SK-N-SH treated with all-trans-retinoic acid at 6 μM for 48 hours (cell line): Measurements from ENCODE around the gene BOD1L1.

Source experiments
- GLIS3 ChIP-seq: fragments of 250-450 bp; sonication (Bioruptor Pico); IDR thresholded peaks from 2 replicates; pipeline ENCODE4 v1.5.0; 2020; ENCODE audit warnings: mild to moderate bottlenecking, moderate library complexity
- RARB ChIP-seq: fragments of 250-450 bp; sonication (Bioruptor Pico); IDR thresholded peaks from 2 replicates; pipeline ENCODE4 v1.8.0; 2021; ENCODE audit warnings: mild to moderate bottlenecking, moderate library complexity
- TCF4 ChIP-seq: fragments of 250-450 bp; sonication (Bioruptor Pico); IDR thresholded peaks from 2 replicates; pipeline ENCODE4 v1.8.0; 2021; ENCODE audit warnings: mild to moderate bottlenecking, moderate library complexity, borderline replicate concordance
- TOX ChIP-seq: fragments of 250-450 bp; sonication (Bioruptor Pico); IDR thresholded peaks from 2 replicates; pipeline ENCODE4 v1.8.0; 2021; ENCODE audit warnings: mild to moderate bottlenecking, moderate library complexity, borderline replicate concordance
- ZC3H10 ChIP-seq: fragments of 250-450 bp; sonication (Bioruptor Pico); IDR thresholded peaks from 2 replicates; pipeline ENCODE4 v1.5.1; 2021; ENCODE audit warnings: mild to moderate bottlenecking, moderate library complexity
- ZFP30 ChIP-seq: fragments of 450-650 bp; formaldehyde crosslinking; IDR thresholded peaks from 2 replicates; pipeline ENCODE4 v1.5.0; 2022; ENCODE audit warnings: mild to moderate bottlenecking, moderate library complexity
- TF ChIP-seq, protein P1 (sequence below): fragments of 250-450 bp; sonication (Bioruptor Pico); IDR thresholded peaks from 2 replicates; pipeline ENCODE4 v1.5.1; 2020; ENCODE audit warnings: low read depth, mild to moderate bottlenecking, moderate library complexity
- TF ChIP-seq, protein P2 (sequence below): fragments of 250-450 bp; sonication (Bioruptor Pico); IDR thresholded peaks from 2 replicates; pipeline ENCODE4 v1.8.0; 2020; ENCODE audit warnings: mild to moderate bottlenecking, moderate library complexity, borderline replicate concordance

DNA sequence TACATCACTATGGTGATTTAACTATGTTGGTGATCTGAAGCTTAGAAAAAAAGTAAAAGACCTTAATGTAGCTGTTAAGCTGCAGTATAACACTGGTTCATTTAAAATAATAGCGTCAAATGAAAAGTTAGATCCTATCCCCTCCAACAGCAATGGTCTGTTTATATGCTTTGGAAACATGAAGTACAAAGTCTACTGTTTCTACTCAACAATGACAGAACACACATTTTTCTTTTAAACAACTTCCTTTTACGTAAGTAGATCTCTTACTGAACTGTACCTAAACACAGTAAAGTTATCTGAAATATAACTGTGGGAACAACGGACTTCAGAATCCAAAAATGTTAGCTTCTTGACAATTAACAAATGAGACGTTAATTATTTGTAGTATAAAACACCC lies 35.3 kb downstream of the BOD1L1 start:
- TF ChIP-seq RARB (CRISPR knock-in tag): no peak
- TF ChIP-seq TOX: no peak
- no peak for TF ChIP-seq GLIS3
- no peak for TF ChIP-seq TCF4 (CRISPR knock-in tag)
- TF ChIP-seq ZFP30 (CRISPR knock-in tag): no peak
- TF ChIP-seq, protein P1, sequence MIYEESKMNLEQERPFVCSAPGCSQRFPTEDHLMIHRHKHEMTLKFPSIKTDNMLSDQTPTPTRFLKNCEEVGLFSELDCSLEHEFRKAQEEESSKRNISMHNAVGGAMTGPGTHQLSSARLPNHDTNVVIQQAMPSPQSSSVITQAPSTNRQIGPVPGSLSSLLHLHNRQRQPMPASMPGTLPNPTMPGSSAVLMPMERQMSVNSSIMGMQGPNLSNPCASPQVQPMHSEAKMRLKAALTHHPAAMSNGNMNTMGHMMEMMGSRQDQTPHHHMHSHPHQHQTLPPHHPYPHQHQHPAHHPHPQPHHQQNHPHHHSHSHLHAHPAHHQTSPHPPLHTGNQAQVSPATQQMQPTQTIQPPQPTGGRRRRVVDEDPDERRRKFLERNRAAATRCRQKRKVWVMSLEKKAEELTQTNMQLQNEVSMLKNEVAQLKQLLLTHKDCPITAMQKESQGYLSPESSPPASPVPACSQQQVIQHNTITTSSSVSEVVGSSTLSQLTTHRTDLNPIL (CRISPR knock-in tag): no peak
- no peak for TF ChIP-seq ZC3H10 (CRISPR knock-in tag)
- TF ChIP-seq, protein P2, sequence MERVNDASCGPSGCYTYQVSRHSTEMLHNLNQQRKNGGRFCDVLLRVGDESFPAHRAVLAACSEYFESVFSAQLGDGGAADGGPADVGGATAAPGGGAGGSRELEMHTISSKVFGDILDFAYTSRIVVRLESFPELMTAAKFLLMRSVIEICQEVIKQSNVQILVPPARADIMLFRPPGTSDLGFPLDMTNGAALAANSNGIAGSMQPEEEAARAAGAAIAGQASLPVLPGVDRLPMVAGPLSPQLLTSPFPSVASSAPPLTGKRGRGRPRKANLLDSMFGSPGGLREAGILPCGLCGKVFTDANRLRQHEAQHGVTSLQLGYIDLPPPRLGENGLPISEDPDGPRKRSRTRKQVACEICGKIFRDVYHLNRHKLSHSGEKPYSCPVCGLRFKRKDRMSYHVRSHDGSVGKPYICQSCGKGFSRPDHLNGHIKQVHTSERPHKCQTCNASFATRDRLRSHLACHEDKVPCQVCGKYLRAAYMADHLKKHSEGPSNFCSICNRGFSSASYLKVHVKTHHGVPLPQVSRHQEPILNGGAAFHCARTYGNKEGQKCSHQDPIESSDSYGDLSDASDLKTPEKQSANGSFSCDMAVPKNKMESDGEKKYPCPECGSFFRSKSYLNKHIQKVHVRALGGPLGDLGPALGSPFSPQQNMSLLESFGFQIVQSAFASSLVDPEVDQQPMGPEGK (CRISPR knock-in tag): no peak
